Measurements from ENCODE around the gene DDX1. TPM values are rescaled to one million over a fixed set of nuclear protein-coding genes. Genes with fewer than 3 reads are reported as not detected.

The DDX1 gene
- total and polyA plus RNA-seq, 2 donors: 76.5 to 107 TPM

- Histone ChIP-seq H3K4me1 (ENCODE audit: insufficient read depth) (no peaks in the 10 kb centered on the region), H3K36me3 (ENCODE audit: insufficient read depth) (no peaks in the 10 kb centered on the region), H3K4me3 (ENCODE audit: low read depth, low read length) (no peak overlapping the region), H3K27ac (ENCODE audit: low read depth) (no peak overlapping the region)
- WGBS: 95% methylated on average over 2 of the region's 2 CpGs
- DNase-seq (ENCODE audit: extremely low spot score): no peak
These were observed 49.1 kb downstream of the DDX1 start for GRCh38 chr2:15640784-15641183.

GRCh38 chr2:15641530-15641982 lies 49.9 kb downstream of the DDX1 start:
- Histone ChIP-seq H3K27ac (ENCODE audit: low read depth) (no peak overlapping the region), H3K4me3 (ENCODE audit: low read depth, low read length) (no peak overlapping the region), H3K4me1 (ENCODE audit: insufficient read depth) (no peaks in the 10 kb centered on the region), H3K36me3 (ENCODE audit: insufficient read depth) (no peaks in the 10 kb centered on the region)
- 100% methylated on average over 1 of the region's 1 CpG for WGBS
- no peak for DNase-seq (ENCODE audit: extremely low spot score)

- no peak for DNase-seq (ENCODE audit: extremely low spot score)
- H3K4me1 ChIP-seq (ENCODE audit: insufficient read depth): no peaks in the 10 kb centered on the region
- H3K36me3 ChIP-seq (ENCODE audit: insufficient read depth): no peaks in the 10 kb centered on the region
- H3K27ac ChIP-seq (ENCODE audit: low read depth): no peak overlapping the region
- 74% methylated on average over 12 of the region's 12 CpGs for WGBS
- H3K4me3 ChIP-seq (ENCODE audit: low read depth, low read length): no peak overlapping the region
These were observed 50.5 kb downstream of the DDX1 start for GRCh38 chr2:15642011-15642814.

- 85% methylated on average over 13 of the region's 13 CpGs for WGBS
These were observed 51.3 kb downstream of the DDX1 start for GRCh38 chr2:15642815-15643500.

GRCh38 chr2:15643791-15644585 lies 52.3 kb downstream of the DDX1 start:
- no peak for DNase-seq (ENCODE audit: extremely low spot score)
- no peak overlapping the region for H3K4me3 ChIP-seq (ENCODE audit: low read depth, low read length)
- H3K27ac ChIP-seq (ENCODE audit: low read depth): no peak overlapping the region
- WGBS: 66% methylated on average over 4 of the region's 4 CpGs
- no peaks in the 10 kb centered on the region for H3K4me1 ChIP-seq (ENCODE audit: insufficient read depth)
- no peaks in the 10 kb centered on the region for H3K36me3 ChIP-seq (ENCODE audit: insufficient read depth)

More at GRCh38 chr2:15642815-15643500, 51.3 kb downstream of the DDX1 start:
- Histone ChIP-seq H3K27ac (ENCODE audit: low read depth) (no peak overlapping the region), H3K4me3 (ENCODE audit: low read depth, low read length) (no peak overlapping the region), H3K4me1 (ENCODE audit: insufficient read depth) (no peaks in the 10 kb centered on the region), H3K36me3 (ENCODE audit: insufficient read depth) (no peaks in the 10 kb centered on the region)
- no peak for DNase-seq (ENCODE audit: extremely low spot score)

GRCh38 chr2:15645300-15645699 lies 53.6 kb downstream of the DDX1 start:
- 81% methylated on average over 2 of the region's 2 CpGs for WGBS
- Histone ChIP-seq H3K36me3 (ENCODE audit: insufficient read depth) (no peaks in the 10 kb centered on the region), H3K4me3 (ENCODE audit: low read depth, low read length) (no peak overlapping the region), H3K27ac (ENCODE audit: low read depth) (no peak overlapping the region), H3K4me1 (ENCODE audit: insufficient read depth) (no peaks in the 10 kb centered on the region)
- no peak for DNase-seq (ENCODE audit: extremely low spot score)

GRCh38 chr2:15645720-15646385 lies 54.2 kb downstream of the DDX1 start:
- Histone ChIP-seq H3K27ac (ENCODE audit: low read depth) (no peak overlapping the region), H3K36me3 (ENCODE audit: insufficient read depth) (no peaks in the 10 kb centered on the region), H3K4me1 (ENCODE audit: insufficient read depth) (no peaks in the 10 kb centered on the region), H3K4me3 (ENCODE audit: low read depth, low read length) (no peak overlapping the region)
- WGBS: 80% methylated on average over 9 of the region's 9 CpGs
- DNase-seq (ENCODE audit: extremely low spot score): no peak

- Histone ChIP-seq H3K27ac (ENCODE audit: low read depth) (no peak overlapping the region), H3K4me1 (ENCODE audit: insufficient read depth) (no peaks in the 10 kb centered on the region), H3K36me3 (ENCODE audit: insufficient read depth) (no peaks in the 10 kb centered on the region), H3K4me3 (ENCODE audit: low read depth, low read length) (no peak overlapping the region)
- WGBS: 90% methylated on average over 6 of the region's 6 CpGs
- no peak for DNase-seq (ENCODE audit: extremely low spot score)
These were observed 55.0 kb downstream of the DDX1 start for GRCh38 chr2:15646661-15647060.

GRCh38 chr2:15647622-15648590 lies 56.2 kb downstream of the DDX1 start:
- Histone ChIP-seq H3K36me3 (ENCODE audit: insufficient read depth) (no peaks in the 10 kb centered on the region), H3K27ac (ENCODE audit: low read depth) (no peak overlapping the region), H3K4me1 (ENCODE audit: insufficient read depth) (no peaks in the 10 kb centered on the region), H3K4me3 (ENCODE audit: low read depth, low read length) (no peak overlapping the region)
- no peak for DNase-seq (ENCODE audit: extremely low spot score)
- 74% methylated on average over 18 of the region's 18 CpGs for WGBS

GRCh38 chr2:15648593-15649525 lies 57.2 kb downstream of the DDX1 start:
- DNase-seq (ENCODE audit: extremely low spot score): no peak
- Histone ChIP-seq H3K4me3 (ENCODE audit: low read depth, low read length) (no peak overlapping the region), H3K36me3 (ENCODE audit: insufficient read depth) (no peaks in the 10 kb centered on the region), H3K27ac (ENCODE audit: low read depth) (no peak overlapping the region), H3K4me1 (ENCODE audit: insufficient read depth) (no peaks in the 10 kb centered on the region)
- 88% methylated on average over 10 of the region's 10 CpGs for whole genome bisulfite sequencing

- WGBS: 56% methylated on average over 14 of the region's 14 CpGs
- DNase-seq (ENCODE audit: extremely low spot score): no peak
- no peaks in the 10 kb centered on the region for H3K36me3 ChIP-seq (ENCODE audit: insufficient read depth)
- H3K4me1 ChIP-seq (ENCODE audit: insufficient read depth): no peaks in the 10 kb centered on the region
- H3K27ac ChIP-seq (ENCODE audit: low read depth): no peak overlapping the region
- H3K4me3 ChIP-seq (ENCODE audit: low read depth, low read length): no peak overlapping the region
These were observed 58.0 kb downstream of the DDX1 start for GRCh38 chr2:15649561-15650255.
